Esophagus squamous epithelium (tissue), 4 donors: ENCODE measurements around the gene TATDN2.

Source experiments
- CTCF ChIP-seq, 6 experiments: fragments of 450-650 bp in 4 of 6; fragments of 200-600 bp in 2 of 6; sonication (generic) in 2 of 6; IDR thresholded peaks; one replicate each; pipeline ENCODE4 v1.5.1; 2016 to 2019; ENCODE audit warnings: antibody characterized with exemption in 6 of 6, mild to moderate bottlenecking in 4 of 6, moderate library complexity in 4 of 6
- POLR2A ChIP-seq, 4 donors: fragments of 450-650 bp; IDR thresholded peaks; one replicate each; pipeline ENCODE4 v1.6.1; 2017; ENCODE audit warnings: antibody characterized with exemption in 4 of 4, mild to moderate bottlenecking in 4 of 4, moderate library complexity in 3 of 4

- TF ChIP-seq CTCF (IDR thresholded peaks at IDR 0.05) (no peak), POLR2A (IDR thresholded peaks at IDR 0.05) (no peak)
Observed at GRCh38 chr3:10321630-10322351, 73.5 kb downstream of the TATDN2 start.
